WTC11 (cell line): Measurements from ENCODE around the gene ST6GALNAC3. TPM values are rescaled to one million over a fixed set of nuclear protein-coding genes. Genes with fewer than 3 reads are reported as not detected.
A peak's percentile ranks its signal among the peaks of the same experiment; 100 is the strongest.

ENCODE experiments used
- ATAC-seq: fragments of 200-7000 bp; cut with Tn5 transposase; 2 replicates; pipeline ENCODE4 v1.10.0; 2021; ENCODE audit warnings: mild to moderate bottlenecking, moderate library complexity
- CTCF ChIA-PET: fragments of 300-600 bp; sonication (Branson Sonifier 250); formaldehyde crosslinking; loops from one replicate; lab custom pipeline; 2021; ENCODE audit warnings: antibody characterized with exemption; lab: Charles Lee
- POLR2A ChIA-PET: fragments of 350-600 bp; sonication (Branson Sonifier 250); formaldehyde crosslinking; loops from one replicate; lab custom pipeline; 2021; ENCODE audit warnings: antibody characterized with exemption; lab: Charles Lee
- DNase-seq: peaks from one replicate; pipeline ENCODE4 v3.0.0; 2021; ENCODE audit warnings: low spot score
- H3K27ac Mint-ChIP-seq: 2 replicates; pipeline ENCODE4 v1.8.0; 2021; ENCODE audit warnings: mixed read lengths
- H3K27me3 Mint-ChIP-seq: 2 replicates; pipeline ENCODE4 v1.8.0; 2021; ENCODE audit warnings: low read depth, mild to moderate bottlenecking, moderate library complexity, mixed read lengths
- H3K36me3 Mint-ChIP-seq: 2 replicates; pipeline ENCODE4 v1.8.0; 2021; ENCODE audit warnings: mixed read lengths
- H3K4me1 Mint-ChIP-seq: 2 replicates; pipeline ENCODE4 v1.8.0; 2022; ENCODE audit warnings: mixed read lengths
- H3K4me3 Mint-ChIP-seq: 2 replicates; pipeline ENCODE4 v1.8.0; 2021; ENCODE audit warnings: mild to moderate bottlenecking, moderate library complexity, mixed read lengths
- H3K9me3 Mint-ChIP-seq: 2 replicates; pipeline ENCODE4 v1.8.0; 2021; ENCODE audit warnings: mixed read lengths
- ATF6 ChIP-seq: sonication (generic); formaldehyde crosslinking; IDR thresholded peaks from 2 replicates; pipeline ENCODE4 v1.8.1; 2023; ENCODE audit warnings: mild to moderate bottlenecking, missing genetic modification reagents
- CREB1 ChIP-seq: sonication (generic); formaldehyde crosslinking; IDR thresholded peaks from 2 replicates; pipeline ENCODE4 v1.8.0; 2023; ENCODE audit warnings: mild to moderate bottlenecking, missing genetic modification reagents
- CREM ChIP-seq: sonication (generic); formaldehyde crosslinking; IDR thresholded peaks from 2 replicates; pipeline ENCODE4 v1.8.1; 2022; ENCODE audit warnings: mild to moderate bottlenecking, missing genetic modification reagents, moderate library complexity
- CTCF ChIP-seq: fragments of 200-600 bp; IDR thresholded peaks from 2 replicates; pipeline ENCODE4 v1.8.0; 2022; ENCODE audit warnings: antibody characterized with exemption
- FOXP4 ChIP-seq: sonication (generic); formaldehyde crosslinking; IDR thresholded peaks from 2 replicates; pipeline ENCODE4 v1.8.0; 2022; ENCODE audit warnings: mild to moderate bottlenecking, missing genetic modification reagents
- IRF1 ChIP-seq: sonication (generic); formaldehyde crosslinking; IDR thresholded peaks from 2 replicates; pipeline ENCODE4 v1.8.0; 2023; ENCODE audit warnings: missing genetic modification reagents
- KAT7 ChIP-seq: sonication (generic); formaldehyde crosslinking; IDR thresholded peaks from 2 replicates; pipeline ENCODE4 v1.8.1; 2023; ENCODE audit warnings: missing genetic modification reagents, mild to moderate bottlenecking, borderline replicate concordance
- NR2C2 ChIP-seq: sonication (generic); formaldehyde crosslinking; IDR thresholded peaks from 2 replicates; pipeline ENCODE4 v1.8.0; 2022; ENCODE audit warnings: mild to moderate bottlenecking, missing genetic modification reagents
- NR3C1 ChIP-seq: sonication (generic); formaldehyde crosslinking; conservative IDR thresholded peaks from 2 replicates; pipeline ENCODE4 v1.8.1; 2023; ENCODE audit warnings: low read depth, mild to moderate bottlenecking, missing genetic modification reagents
- RELA ChIP-seq: sonication (generic); formaldehyde crosslinking; IDR thresholded peaks from 2 replicates; pipeline ENCODE4 v1.8.1; 2022; ENCODE audit warnings: missing genetic modification reagents, mild to moderate bottlenecking, borderline replicate concordance
- RORB ChIP-seq: fragments of 250-450 bp; sonication (Bioruptor Pico); IDR thresholded peaks from 2 replicates; pipeline ENCODE4 v1.9.0; 2021; ENCODE audit warnings: mild to moderate bottlenecking
- SMAD3 ChIP-seq: sonication (generic); formaldehyde crosslinking; IDR thresholded peaks from 2 replicates; pipeline ENCODE4 v1.8.0; 2022; ENCODE audit warnings: missing genetic modification reagents, mild to moderate bottlenecking, borderline replicate concordance
- SMAD4 ChIP-seq: sonication (generic); formaldehyde crosslinking; IDR thresholded peaks from 2 replicates; pipeline ENCODE4 v1.8.0; 2022; ENCODE audit warnings: mild to moderate bottlenecking, missing genetic modification reagents
- ZNF219 ChIP-seq: sonication (generic); formaldehyde crosslinking; IDR thresholded peaks from 2 replicates; pipeline ENCODE4 v1.8.0; 2023; ENCODE audit warnings: missing genetic modification reagents, mild to moderate bottlenecking, borderline replicate concordance
- ZNF512 ChIP-seq: sonication (generic); formaldehyde crosslinking; IDR thresholded peaks from 2 replicates; pipeline ENCODE4 v1.8.1; 2022; ENCODE audit warnings: missing genetic modification reagents, borderline replicate concordance
- ZNF671 ChIP-seq: fragments of 250-450 bp; sonication (Bioruptor Pico); IDR thresholded peaks from 2 replicates; pipeline ENCODE4 v1.8.0; 2021; ENCODE audit warnings: mild to moderate bottlenecking
- total RNA-seq: library from RNA; stranded (reverse); gene quantifications from 3 replicates; pipeline ENCODE4 v1.2.3, GENCODE V29; 2021
- TF ChIP-seq, protein P1 (sequence below): sonication (generic); formaldehyde crosslinking; IDR thresholded peaks from 2 replicates; pipeline ENCODE4 v1.8.1; 2023; ENCODE audit warnings: mild to moderate bottlenecking, missing genetic modification reagents, borderline replicate concordance
- TF ChIP-seq, protein P2 (sequence below): sonication (generic); formaldehyde crosslinking; conservative IDR thresholded peaks from 2 replicates; pipeline ENCODE4 v1.8.1; 2022; ENCODE audit warnings: mild to moderate bottlenecking, missing genetic modification reagents
- TF ChIP-seq, protein P3 (sequence below): sonication (generic); formaldehyde crosslinking; IDR thresholded peaks from 2 replicates; pipeline ENCODE4 v1.8.0; 2022; ENCODE audit warnings: mild to moderate bottlenecking, missing genetic modification reagents
- TF ChIP-seq, protein P4 (sequence below): sonication (generic); formaldehyde crosslinking; conservative IDR thresholded peaks from 2 replicates; pipeline ENCODE4 v1.8.1; 2023; ENCODE audit warnings: mild to moderate bottlenecking, low read depth, missing genetic modification reagents, moderate library complexity

Gene ST6GALNAC3
- total RNA-seq, 1 experiment from 2014 or later: 11.9 TPM

DNA sequence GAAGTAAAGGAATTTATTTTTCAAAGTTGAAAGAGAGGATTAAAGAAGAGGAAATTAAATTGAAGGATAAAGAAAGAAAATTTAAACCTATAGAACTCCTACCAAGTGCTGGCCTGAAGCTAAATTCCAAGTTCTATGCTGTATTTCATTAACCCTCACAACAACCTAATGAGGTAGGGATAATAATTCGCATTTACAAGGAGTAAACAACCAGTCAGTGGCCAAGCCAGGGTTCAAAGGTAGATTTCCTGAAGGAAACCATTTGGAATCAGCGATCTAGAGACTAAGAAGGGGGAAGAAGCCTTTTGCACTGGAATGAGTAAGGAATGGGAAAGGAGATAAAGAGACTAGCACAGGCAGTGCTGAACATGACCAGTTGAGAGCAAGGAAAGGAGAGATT lies 526.9 kb downstream of the ST6GALNAC3 start:
- POLR2A ChIA-PET: no interaction called here
- ATAC-seq (no peak), DNase-seq (no peak)
- CTCF ChIA-PET: no interaction called here
- H3K36me3 Mint-ChIP-seq: 0 out of 2 replicates have a peak, but pooled peaks cover 3% of the 10 kb centered on the region
- H3K27ac Mint-ChIP-seq: peak overlapping the region; percentile 13
- TF ChIP-seq NR3C1 (CRISPR knock-in tag) (no peak), KAT7 (no peak), RORB (CRISPR knock-in tag) (no peak), SMAD3 (no peak), NR2C2 (no peak), CREM (CRISPR knock-in tag) (no peak)
- TF ChIP-seq, protein P1, sequence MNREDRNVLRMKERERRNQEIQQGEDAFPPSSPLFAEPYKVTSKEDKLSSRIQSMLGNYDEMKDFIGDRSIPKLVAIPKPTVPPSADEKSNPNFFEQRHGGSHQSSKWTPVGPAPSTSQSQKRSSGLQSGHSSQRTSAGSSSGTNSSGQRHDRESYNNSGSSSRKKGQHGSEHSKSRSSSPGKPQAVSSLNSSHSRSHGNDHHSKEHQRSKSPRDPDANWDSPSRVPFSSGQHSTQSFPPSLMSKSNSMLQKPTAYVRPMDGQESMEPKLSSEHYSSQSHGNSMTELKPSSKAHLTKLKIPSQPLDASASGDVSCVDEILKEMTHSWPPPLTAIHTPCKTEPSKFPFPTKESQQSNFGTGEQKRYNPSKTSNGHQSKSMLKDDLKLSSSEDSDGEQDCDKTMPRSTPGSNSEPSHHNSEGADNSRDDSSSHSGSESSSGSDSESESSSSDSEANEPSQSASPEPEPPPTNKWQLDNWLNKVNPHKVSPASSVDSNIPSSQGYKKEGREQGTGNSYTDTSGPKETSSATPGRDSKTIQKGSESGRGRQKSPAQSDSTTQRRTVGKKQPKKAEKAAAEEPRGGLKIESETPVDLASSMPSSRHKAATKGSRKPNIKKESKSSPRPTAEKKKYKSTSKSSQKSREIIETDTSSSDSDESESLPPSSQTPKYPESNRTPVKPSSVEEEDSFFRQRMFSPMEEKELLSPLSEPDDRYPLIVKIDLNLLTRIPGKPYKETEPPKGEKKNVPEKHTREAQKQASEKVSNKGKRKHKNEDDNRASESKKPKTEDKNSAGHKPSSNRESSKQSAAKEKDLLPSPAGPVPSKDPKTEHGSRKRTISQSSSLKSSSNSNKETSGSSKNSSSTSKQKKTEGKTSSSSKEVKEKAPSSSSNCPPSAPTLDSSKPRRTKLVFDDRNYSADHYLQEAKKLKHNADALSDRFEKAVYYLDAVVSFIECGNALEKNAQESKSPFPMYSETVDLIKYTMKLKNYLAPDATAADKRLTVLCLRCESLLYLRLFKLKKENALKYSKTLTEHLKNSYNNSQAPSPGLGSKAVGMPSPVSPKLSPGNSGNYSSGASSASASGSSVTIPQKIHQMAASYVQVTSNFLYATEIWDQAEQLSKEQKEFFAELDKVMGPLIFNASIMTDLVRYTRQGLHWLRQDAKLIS: no peak
- TF ChIP-seq, protein P2, sequence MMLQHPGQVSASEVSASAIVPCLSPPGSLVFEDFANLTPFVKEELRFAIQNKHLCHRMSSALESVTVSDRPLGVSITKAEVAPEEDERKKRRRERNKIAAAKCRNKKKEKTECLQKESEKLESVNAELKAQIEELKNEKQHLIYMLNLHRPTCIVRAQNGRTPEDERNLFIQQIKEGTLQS (CRISPR knock-in tag): no peak
- TF ChIP-seq, protein P3, sequence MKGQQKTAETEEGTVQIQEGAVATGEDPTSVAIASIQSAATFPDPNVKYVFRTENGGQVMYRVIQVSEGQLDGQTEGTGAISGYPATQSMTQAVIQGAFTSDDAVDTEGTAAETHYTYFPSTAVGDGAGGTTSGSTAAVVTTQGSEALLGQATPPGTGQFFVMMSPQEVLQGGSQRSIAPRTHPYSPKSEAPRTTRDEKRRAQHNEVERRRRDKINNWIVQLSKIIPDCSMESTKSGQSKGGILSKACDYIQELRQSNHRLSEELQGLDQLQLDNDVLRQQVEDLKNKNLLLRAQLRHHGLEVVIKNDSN (CRISPR knock-in tag): no peak
- H3K4me3 Mint-ChIP-seq: no peak overlapping the region
- H3K4me1 Mint-ChIP-seq: peaks cover 8% of the 10 kb centered on the region
- peaks cover 20% of the 10 kb centered on the region for H3K9me3 Mint-ChIP-seq
- no peaks in the 10 kb centered on the region for H3K27me3 Mint-ChIP-seq

GRCh38 chr1:76607717-76608116 lies 533.2 kb downstream of the ST6GALNAC3 start:
- DNase-seq (no peak), ATAC-seq (no peak)
- no peaks in the 10 kb centered on the region for H3K4me1 Mint-ChIP-seq
- H3K36me3 Mint-ChIP-seq: no peaks in the 10 kb centered on the region
- CTCF ChIA-PET: no interaction called here
- H3K27ac Mint-ChIP-seq: no peak overlapping the region
- H3K9me3 Mint-ChIP-seq: no peaks in the 10 kb centered on the region
- POLR2A ChIA-PET: no interaction called here
- no peaks in the 10 kb centered on the region for H3K27me3 Mint-ChIP-seq
- no peak overlapping the region for H3K4me3 Mint-ChIP-seq
- TF ChIP-seq ZNF512 (CRISPR knock-in tag): no peak
- TF ChIP-seq CREB1 (CRISPR knock-in tag): no peak
- TF ChIP-seq CTCF: no peak
- no peak for TF ChIP-seq FOXP4
- no peak for TF ChIP-seq IRF1 (CRISPR knock-in tag)
- no peak for TF ChIP-seq ATF6
- TF ChIP-seq ZNF671 (CRISPR knock-in tag): no peak
- no peak for TF ChIP-seq ZNF219
- TF ChIP-seq, protein P4, sequence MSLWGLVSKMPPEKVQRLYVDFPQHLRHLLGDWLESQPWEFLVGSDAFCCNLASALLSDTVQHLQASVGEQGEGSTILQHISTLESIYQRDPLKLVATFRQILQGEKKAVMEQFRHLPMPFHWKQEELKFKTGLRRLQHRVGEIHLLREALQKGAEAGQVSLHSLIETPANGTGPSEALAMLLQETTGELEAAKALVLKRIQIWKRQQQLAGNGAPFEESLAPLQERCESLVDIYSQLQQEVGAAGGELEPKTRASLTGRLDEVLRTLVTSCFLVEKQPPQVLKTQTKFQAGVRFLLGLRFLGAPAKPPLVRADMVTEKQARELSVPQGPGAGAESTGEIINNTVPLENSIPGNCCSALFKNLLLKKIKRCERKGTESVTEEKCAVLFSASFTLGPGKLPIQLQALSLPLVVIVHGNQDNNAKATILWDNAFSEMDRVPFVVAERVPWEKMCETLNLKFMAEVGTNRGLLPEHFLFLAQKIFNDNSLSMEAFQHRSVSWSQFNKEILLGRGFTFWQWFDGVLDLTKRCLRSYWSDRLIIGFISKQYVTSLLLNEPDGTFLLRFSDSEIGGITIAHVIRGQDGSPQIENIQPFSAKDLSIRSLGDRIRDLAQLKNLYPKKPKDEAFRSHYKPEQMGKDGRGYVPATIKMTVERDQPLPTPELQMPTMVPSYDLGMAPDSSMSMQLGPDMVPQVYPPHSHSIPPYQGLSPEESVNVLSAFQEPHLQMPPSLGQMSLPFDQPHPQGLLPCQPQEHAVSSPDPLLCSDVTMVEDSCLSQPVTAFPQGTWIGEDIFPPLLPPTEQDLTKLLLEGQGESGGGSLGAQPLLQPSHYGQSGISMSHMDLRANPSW: no peak
- TF ChIP-seq SMAD4 (CRISPR knock-in tag): no peak
- no peak for TF ChIP-seq RELA
- TF ChIP-seq RORB (CRISPR knock-in tag): no peak
